ENCODE data around the gene ZNF197.

DNA sequence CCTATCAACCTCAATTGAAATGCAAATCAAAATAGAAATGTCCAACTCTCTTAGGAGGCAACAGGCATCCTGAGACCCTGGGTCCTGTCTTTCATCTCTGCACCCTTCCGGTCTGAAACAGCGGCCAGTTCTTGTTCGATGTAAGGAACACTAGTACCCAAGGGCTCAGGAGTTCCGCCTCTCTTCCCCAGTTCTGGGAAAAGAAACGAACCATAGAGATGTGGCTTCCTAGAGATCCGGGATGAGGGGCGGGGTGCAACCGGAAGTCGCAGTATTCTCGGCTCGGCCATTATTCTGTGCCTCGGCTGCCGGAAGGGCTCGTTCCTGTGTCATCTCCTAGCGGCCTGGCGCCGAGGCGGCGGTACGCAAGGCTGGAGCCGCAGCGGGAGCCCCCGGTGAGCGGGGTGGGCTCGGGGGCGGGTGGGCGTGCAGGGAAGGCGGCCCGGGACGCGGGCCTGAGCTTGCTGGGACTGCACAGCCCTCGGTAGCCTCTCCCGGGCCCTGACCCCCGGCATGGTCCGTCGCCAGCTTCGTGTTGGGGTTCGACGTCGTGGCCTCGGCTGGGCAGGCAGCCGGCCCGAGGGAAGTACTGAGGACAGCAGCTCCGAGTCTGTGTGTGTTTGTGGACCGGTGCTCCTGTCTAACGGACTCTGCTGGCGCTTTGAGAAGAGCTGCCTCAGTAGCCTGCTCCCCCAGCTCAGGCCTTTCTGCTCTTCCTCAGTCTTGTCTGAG lies at the start of gene ZNF197:
- TF ChIP-seq GABPA (IDR thresholded peaks at IDR 0.05; ENCODE audit: low read depth) (peak; percentile 92), POLR2AphosphoS5 (IDR thresholded peaks at IDR 0.05; ENCODE audit: low read depth) (peak; percentile 83), SPI1 (IDR thresholded peaks at IDR 0.05; ENCODE audit: borderline replicate concordance, low read depth) (peak; percentile 37; the same call in 1 of the 2 replicates)
- TF ChIP-seq, protein P1, sequence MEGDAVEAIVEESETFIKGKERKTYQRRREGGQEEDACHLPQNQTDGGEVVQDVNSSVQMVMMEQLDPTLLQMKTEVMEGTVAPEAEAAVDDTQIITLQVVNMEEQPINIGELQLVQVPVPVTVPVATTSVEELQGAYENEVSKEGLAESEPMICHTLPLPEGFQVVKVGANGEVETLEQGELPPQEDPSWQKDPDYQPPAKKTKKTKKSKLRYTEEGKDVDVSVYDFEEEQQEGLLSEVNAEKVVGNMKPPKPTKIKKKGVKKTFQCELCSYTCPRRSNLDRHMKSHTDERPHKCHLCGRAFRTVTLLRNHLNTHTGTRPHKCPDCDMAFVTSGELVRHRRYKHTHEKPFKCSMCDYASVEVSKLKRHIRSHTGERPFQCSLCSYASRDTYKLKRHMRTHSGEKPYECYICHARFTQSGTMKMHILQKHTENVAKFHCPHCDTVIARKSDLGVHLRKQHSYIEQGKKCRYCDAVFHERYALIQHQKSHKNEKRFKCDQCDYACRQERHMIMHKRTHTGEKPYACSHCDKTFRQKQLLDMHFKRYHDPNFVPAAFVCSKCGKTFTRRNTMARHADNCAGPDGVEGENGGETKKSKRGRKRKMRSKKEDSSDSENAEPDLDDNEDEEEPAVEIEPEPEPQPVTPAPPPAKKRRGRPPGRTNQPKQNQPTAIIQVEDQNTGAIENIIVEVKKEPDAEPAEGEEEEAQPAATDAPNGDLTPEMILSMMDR (IDR thresholded peaks at IDR 0.05; ENCODE audit: insufficient read depth, low read length) = no peak
- TF ChIP-seq, protein P2, sequence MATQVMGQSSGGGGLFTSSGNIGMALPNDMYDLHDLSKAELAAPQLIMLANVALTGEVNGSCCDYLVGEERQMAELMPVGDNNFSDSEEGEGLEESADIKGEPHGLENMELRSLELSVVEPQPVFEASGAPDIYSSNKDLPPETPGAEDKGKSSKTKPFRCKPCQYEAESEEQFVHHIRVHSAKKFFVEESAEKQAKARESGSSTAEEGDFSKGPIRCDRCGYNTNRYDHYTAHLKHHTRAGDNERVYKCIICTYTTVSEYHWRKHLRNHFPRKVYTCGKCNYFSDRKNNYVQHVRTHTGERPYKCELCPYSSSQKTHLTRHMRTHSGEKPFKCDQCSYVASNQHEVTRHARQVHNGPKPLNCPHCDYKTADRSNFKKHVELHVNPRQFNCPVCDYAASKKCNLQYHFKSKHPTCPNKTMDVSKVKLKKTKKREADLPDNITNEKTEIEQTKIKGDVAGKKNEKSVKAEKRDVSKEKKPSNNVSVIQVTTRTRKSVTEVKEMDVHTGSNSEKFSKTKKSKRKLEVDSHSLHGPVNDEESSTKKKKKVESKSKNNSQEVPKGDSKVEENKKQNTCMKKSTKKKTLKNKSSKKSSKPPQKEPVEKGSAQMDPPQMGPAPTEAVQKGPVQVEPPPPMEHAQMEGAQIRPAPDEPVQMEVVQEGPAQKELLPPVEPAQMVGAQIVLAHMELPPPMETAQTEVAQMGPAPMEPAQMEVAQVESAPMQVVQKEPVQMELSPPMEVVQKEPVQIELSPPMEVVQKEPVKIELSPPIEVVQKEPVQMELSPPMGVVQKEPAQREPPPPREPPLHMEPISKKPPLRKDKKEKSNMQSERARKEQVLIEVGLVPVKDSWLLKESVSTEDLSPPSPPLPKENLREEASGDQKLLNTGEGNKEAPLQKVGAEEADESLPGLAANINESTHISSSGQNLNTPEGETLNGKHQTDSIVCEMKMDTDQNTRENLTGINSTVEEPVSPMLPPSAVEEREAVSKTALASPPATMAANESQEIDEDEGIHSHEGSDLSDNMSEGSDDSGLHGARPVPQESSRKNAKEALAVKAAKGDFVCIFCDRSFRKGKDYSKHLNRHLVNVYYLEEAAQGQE (IDR thresholded peaks at IDR 0.05; ENCODE audit: insufficient replicate concordance, low read depth) = peak; percentile 62
